Measurements from ENCODE around the gene COL6A6.
"Not testable (repeated sequence)": the region's sequence is repeated elsewhere in the genome, so short reads cannot be mapped to it uniquely, and the experiment has no call there.

The COL6A6 gene

DNA sequence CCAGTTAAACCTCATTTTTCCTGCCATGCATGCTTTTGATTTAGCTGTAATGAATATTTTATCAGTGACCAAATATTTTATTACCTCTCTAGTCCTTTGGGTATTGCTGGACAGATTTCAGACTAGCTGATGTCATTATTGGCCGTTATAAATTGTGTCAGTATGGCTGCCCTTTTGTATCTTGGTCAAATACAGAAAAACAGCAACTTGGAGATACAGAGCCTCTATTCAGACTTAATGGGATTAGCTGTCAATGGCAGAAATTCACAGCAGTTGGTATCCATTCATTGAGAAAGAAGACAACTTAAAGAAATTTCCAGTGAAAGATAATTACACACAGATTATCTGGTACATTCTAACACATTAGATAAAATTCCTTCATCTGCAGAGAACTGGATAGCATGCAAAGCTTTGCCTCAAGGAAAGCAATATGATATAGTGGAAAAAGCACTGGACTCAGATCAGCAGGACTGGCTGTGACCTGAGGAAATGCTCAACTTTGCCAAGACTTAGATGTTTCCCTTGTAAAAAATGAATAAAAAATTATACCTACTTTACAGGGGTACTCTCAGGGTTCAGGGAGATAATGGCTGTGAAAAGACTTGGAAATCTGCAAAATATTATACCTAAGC, 20.8 kb downstream of the COL6A6 start:
- DNase-seq (ENCODE audit: low read depth in 2 of 2) = no peak

DNA sequence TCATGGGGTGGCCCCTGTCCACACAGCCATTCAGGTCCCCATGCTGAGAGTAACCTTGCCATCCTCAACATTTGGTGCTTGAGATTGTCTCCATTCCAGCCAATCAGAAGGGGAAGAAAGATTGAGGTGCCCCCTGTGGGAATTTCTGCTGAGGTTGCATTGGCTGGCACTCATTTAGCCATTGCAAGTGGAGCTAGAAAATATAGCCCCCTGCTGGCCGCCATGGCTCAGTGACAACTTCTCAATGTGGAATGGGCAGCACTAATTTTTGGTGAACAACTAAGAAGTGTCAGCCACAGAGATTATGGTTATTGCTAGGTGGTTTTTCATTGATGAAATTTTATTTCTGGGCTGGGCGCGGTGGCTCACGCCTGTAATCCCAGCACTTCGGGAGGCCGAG, 22.0 kb downstream of the COL6A6 start:
- DNase-seq (ENCODE audit: low read depth in 2 of 2) = no peak

DNA sequence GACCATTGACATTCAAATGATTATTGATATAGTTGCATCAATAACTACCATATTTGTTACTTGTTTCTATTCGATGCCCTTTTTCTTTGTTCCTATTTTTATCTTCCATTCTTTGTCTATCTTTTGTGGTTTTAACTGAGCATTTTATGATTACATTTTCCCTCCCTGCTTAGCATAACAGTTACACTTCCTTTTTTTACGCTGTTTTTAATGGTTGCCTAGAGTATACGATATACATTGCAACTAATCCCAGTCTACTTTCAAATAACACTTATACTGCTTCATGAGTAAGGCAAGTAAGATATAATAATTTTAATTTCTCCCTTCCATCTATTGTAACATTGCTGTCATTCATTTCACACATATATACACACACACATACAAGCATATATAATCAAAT, 26.3 kb downstream of the COL6A6 start:
- DNase-seq (ENCODE audit: low read depth in 2 of 2) = no peak

DNA sequence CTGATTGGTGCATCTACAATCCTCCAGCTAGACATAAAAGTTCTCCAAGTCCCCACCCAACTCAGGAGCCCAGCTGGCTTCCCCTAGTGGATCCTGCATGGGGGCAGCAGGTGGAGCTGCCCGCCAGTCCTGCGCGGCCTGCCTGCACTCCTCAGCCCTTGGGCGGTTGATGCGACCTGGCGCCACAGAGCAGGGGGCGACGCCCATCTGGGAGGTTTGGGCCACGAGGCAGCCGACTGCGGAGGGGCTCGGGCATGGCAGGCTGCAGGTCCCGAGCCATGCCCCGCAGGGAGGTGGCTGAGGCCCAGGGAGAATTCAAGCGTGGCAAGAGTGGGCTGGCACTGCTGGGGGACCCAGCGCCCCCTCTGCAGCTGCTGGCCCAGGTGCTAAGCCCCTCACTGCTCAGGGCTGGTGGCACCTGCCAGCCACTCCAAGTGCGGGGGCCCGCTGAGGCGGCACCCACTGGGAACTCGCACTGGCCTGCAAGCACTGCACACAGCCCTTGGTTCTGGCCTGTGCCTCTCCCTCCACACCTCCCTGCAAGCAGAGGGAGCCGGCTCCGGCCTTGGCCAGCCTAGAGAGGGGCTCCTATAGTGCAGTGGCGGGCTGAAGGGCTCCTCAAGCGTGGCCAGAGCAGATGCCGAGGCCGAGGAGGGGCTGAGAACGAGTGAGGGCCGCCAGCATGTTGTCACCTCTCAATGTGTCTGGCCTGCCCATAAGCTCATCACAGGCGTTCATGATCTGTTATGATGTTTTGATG, 30.1 kb downstream of the COL6A6 start:
- no peak for DNase-seq (ENCODE audit: low read depth in 2 of 2)

DNA sequence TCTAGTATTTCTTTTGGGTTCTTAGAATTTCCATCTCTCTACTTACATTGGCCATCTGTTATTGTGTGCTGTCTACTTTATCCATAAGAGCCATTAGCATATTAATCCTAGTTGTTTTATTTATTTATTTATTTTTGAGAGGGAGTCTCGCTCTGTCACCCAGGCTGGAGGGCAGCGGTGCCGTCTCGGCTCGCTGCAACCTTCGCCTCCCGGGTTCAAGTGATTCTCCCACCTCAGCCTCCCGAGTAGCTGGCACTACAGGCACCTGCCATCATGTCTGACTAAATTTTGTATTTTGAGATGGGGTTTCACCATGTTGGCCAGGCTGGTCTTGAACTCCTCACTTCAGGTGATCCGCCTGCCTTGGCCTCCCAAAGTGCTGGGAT, 30.7 kb downstream of the COL6A6 start:
- DNase-seq (ENCODE audit: low read depth in 2 of 2) = not testable (repeated sequence)

DNA sequence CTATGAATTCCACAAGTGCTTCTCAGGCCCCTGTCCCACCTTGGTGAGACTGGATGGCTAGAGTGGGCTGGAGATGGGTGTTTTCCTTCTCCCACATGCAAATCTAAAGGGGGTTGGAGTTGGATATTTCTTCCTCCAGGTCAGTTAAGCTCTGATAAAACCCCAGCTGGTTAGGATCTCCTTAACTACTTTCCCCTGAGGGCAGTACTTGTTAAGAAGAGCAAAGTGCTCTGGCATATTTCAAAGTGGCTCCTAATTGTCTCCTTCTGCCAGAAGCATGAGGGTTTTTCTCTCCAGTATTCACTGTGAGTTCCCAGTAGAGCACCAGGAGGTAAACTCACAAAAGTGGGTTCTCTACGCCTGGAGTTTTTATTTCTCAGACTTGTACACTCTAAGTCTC, 31.4 kb downstream of the COL6A6 start:
- no peak for DNase-seq (ENCODE audit: low read depth in 2 of 2)

DNA sequence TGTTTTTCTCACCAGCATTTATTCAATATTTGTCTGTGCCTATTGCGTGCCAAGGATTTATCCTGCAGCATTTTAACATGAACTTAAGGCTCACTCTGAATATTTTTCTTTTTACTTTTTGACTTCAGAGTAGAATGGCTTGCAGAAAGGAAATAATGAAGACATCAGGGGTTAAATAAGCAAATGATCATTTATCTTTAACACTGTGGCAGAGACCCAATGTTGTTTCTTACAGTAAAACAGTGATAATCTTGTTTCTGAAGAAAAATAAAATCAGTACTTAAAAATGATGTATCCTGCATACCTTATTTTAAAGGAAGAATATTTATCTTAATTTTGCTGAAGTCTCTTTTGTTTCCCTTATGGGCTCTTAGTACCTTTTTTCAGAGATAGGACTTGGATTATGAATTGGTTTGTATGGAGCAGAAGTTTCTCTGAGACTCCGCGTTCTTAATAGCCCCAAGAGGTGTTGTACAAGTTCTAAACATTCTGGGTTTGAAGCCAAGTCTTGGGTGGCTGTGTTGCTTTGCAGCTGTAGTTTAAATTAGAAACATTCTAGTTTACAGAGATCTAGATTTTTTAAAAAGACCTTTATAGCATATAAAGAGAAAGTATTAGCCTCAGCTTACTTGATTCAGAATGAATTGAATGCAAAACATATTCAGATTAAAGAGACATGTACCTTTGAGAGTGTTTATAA, 40.5 kb downstream of the COL6A6 start:
- no peak for DNase-seq (ENCODE audit: low read depth in 2 of 2)

DNA sequence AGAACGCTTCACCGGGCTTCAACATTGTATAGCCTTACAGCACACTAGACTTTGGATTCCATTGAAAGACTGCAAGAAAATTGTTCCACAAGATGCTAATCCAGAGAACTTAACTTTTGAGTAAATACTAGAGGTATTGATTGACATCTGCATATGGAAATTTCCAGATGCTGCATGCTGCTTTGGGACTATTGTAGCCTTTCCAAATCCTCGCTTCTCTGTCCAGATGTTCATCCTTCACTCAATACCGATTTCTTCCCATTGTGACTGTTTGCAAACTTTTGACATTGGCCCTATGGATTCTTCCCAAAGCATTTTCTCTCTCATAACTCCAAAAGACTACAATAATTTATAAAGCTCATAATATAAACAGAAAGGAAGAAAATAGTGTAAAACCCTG, 41.4 kb downstream of the COL6A6 start:
- no peak for DNase-seq (ENCODE audit: low read depth in 2 of 2)

DNA sequence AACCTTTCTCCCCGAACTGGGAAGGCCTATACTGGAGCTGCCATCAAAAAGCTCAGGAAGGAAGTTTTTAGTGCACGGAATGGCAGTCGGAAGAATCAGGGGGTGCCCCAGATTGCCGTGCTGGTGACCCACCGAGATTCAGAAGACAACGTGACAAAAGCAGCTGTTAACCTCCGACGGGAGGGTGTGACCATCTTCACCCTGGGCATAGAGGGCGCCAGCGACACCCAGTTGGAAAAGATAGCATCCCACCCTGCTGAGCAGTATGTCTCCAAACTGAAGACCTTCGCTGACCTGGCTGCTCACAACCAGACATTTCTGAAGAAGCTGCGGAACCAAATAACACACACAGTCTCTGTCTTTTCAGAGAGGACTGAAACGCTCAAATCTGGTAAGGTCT, 48.2 kb downstream of the COL6A6 start:
- DNase-seq (ENCODE audit: low read depth in 2 of 2) = no peak

Data from fibroblast of skin of left biceps (primary cell).